Measurements from ENCODE around the gene DYRK1A. TPM values are rescaled to one million over a fixed set of nuclear protein-coding genes. Genes with fewer than 3 reads are reported as not detected.
A peak's percentile ranks its signal among the peaks of the same experiment; 100 is the strongest.
"Not testable (repeated sequence)": the region's sequence is repeated elsewhere in the genome, so short reads cannot be mapped to it uniquely, and the experiment has no call there.

DYRK1A gene
- polyA plus RNA-seq (ENCODE audit: insufficient read length), result 52.4 TPM

DNA sequence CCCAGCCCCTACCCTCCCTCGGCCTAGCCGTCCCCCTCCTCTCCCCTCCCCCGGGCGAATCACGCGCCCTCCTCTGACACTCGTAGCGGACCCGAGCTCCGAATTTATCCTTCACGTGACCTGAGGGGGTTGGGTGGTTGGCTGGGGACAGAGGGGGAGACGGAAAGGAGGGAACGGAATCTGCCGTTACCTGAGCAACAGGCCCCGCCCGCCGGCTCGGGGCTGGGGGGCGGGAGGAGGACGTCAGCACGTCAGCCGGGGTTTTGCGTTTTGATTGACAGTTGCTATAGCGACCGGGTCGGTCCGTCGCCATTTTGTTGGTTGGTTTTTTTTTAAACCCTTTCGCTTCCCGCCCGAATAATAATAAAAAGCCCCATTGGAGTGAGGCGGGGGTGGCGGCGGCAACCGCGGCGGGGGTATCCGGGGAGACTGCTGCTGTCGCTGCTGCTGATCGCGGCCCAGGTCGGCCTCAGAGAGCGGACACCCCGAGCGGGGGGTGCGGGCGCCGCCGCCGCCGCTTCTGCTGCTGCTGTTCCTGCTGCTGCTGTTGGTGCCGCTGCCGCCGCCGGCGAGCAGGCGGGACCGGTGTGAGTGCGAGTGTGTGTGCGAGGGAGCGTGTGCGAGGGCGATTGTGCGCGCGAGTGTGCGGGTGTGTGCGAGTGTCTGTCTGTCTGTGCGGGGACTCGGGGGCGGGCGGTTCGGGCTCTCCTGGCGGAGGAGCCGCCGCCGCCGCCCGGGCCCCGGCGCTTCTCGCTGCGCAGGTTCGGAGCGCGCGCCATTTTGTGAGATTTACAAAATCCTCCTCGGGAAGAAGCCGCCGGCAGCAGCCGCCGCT, at the start of gene DYRK1A:
DYRK1A (plus strand) TSS at position 292 of the 835 bp plus-strand sequence. CDS start 53,602 bp downstream, outside the sequence.
- peak; percentile 99 for DNase-seq (ENCODE audit: low read depth)

DNA sequence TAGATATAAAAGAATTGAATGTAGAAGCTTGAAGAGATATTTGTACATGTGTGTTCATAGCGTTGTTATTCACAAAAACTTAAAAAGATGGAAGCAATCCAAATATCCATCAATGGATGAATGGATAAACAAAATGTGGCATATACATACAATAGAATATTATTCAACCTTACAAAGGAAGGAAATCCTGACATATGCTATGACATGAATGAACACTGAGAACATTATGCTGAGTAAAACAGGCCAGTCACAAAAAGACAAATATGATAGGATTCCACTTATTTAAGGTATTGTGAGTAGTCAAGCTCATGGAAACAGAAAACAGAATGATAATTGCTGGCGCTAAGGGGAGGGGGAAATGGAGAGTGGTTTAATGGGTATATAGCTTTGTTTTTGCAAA, 47.0 kb upstream of the DYRK1A start:
- no peak for DNase-seq (ENCODE audit: low read depth)

DNA sequence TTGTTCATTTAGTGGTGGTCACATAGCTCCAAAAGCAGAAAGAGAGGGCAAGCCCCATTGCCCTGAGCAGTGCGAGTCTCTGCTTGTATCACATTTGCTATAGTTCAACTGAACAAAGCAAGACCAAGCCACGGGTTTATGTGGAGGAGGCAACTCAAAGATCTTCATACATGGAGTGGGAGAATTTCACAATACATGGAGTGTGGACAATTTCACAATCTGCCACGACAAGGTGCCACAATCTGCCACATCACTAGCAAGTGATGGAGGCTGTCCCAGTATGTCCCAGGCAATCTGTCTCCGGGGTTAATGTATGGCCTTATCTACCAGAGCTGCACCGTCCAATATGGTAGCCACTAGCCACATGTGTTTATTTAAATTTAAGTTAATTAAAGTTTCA, 44.5 kb upstream of the DYRK1A start:
- DNase-seq (ENCODE audit: low read depth), result no peak

DNA sequence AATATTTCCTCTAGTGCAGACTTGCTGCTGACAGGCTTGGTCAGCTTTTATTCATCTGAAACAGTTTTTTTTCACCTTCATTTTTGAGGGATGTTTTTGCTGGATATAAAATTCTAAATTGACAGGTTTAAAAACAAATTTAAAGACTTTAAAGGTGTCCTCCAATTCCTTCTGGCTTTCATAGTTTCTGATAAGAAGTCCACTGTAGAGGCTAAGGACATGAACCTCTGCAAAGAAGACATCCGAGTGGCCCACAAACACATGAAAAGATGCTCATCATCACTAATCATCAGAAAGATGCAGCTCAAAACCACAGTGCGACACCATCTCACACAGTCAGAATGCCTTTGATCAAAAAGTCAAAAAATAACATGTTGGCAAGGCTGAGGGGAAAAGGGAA, 42.0 kb upstream of the DYRK1A start:
- DNase-seq (ENCODE audit: low read depth), result no peak

DNA sequence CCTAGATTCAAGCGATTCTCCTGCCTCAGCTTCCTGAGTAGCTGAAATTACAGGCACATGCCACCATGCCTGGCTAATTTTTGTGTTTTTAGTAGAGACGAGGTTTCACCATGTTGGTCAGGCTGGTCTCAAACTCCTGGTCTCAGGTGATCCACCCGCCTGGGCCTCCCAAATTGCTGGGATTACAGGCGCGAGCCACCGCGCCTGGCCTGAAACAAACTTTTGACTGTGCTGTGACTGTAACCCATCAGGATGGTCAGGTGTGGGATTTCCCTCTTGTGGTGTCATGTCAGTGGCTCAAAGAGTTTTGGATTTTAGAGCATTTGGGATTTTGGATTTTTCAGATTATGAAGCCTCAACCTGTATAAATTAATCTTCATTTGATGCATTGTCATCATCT, 38.4 kb upstream of the DYRK1A start:
- DNase-seq (ENCODE audit: low read depth), result not testable (repeated sequence)

DNA sequence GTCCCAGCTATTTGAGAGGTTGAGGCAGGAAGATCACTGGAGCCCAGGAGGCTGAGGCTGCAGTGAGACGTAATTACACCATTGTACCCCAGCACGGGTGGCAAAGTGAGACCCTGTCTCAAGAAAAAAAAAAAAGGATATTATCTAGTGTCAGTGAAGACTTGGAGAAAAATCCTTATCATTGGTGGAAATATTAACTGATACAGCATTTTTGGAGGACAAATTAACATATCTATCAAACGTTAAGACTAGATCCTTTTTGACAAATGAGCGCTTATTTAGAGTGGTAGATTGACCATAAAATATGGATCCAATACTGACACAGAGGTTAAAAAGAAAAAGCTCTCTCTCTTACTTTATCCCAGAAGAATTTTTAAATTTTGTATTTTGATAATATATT, 35.2 kb upstream of the DYRK1A start:
- no peak for DNase-seq (ENCODE audit: low read depth)

DNA sequence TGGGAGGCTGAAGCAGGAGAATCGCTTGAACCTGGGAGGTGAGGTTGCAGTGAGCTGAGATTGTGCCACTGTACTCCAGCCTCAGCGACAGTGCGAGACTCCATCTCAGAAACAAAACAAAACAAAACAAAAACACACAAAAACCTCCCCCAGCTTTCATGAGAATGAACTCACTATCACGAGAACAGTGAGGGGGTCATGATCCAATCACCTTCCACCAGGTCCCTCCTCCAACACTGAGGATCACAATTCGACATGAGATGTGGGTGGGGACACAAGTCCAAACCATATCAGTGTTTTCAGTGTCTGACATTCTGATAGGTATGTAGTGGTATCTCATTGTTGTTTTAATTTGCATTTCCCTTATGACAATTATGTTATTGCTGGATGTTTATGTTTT, 31.5 kb upstream of the DYRK1A start:
- no peak for DNase-seq (ENCODE audit: low read depth)

DNA sequence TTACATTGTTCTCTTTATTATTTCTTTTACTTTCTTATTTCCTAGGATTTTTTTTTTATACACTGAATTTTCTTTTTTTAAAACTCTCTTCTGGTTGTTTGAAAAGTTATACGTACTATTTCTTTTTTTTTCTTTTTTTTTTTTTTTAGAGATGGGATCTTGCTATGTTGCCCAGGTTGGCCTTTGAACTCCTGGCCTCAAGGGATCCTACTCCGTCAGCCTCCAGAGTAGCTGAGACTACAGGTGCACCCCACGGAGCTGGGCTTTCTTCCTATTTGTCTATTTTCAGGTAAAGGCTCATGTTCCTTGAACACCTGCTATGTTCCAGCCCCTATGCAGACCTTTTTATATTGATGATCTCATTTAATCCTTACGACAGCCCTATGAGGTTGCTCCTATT, 29.4 kb upstream of the DYRK1A start:
- no peak for DNase-seq (ENCODE audit: low read depth)

DNA sequence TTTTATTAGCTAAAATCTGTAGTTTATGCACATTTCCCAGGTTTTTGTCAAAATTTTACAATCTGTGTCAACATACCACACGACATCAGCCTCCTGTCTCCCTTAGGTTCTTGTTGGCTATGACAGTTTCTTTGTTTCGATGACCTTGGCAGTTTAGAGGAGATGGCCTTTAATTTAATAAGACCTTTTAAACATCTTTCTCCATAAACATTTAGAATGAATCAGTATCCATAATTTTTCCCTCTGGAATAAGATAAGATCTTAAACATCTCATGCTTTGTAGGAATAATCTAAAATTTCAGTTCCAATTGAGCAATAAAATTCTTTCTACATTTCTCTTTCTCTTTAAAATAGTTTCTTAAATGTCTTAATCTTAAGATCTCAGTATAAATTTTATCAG, 28.7 kb upstream of the DYRK1A start:
- no peak for DNase-seq (ENCODE audit: low read depth)

DNA sequence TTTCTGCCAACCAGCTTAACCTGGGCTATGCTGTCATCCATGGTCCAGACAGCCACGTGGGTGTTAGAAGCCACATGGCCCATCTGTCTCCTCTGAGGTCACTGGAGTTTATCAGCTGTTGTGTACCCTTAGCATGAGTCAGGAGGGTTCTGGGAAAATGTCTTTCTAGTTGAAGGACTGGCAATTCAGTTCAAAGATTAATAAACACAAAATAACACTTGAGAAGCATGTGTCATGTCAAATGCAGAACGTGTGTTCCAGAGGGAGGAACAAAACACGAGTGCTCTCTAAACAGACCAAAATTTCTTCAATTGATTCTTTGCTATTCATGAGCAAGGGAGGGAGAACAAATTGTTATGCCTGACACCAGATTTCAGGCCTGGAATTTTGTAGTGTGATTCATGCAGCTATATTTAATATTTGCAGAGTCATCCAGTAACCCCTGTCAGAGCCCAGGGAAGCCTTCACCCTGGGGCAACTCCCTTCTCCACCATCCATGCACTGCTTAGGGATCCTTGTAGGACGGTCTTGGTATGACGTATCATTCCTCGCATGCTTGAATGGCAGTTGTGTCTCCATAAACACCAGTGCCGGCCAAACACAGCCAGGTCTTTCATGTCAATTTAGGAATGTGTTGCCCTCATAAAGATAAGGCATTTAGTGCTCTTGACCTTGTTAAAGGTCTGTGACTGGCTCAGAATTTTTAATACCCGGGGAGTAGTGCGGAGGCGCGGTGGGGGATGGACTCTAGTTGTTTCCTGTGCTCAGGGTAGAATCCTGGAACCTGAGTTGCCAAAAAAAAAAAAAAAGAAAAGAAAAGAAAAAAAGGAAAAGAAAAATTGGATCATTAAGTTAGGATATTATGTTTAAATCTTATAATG, 27.7 kb upstream of the DYRK1A start:
- DNase-seq (ENCODE audit: low read depth), result no peak

DNA sequence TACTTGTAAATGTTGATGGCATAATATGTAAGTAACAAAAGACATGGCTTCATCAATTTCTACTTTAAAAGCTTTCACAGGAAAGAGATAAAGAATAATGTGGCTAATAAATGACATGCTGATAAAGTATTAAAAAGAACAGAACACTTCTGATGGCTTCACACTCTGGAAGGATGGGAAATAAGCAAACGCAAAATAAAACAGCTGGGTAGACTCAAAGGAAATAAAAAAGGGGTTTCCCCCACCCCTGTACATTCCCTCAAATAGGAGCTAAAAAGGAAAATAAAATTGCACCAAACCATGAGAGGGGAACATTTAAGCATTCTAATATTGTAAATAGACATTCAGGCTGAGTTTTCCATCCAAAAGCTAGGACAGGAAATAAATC, 27.0 kb upstream of the DYRK1A start:
- no peak for DNase-seq (ENCODE audit: low read depth)

DNA sequence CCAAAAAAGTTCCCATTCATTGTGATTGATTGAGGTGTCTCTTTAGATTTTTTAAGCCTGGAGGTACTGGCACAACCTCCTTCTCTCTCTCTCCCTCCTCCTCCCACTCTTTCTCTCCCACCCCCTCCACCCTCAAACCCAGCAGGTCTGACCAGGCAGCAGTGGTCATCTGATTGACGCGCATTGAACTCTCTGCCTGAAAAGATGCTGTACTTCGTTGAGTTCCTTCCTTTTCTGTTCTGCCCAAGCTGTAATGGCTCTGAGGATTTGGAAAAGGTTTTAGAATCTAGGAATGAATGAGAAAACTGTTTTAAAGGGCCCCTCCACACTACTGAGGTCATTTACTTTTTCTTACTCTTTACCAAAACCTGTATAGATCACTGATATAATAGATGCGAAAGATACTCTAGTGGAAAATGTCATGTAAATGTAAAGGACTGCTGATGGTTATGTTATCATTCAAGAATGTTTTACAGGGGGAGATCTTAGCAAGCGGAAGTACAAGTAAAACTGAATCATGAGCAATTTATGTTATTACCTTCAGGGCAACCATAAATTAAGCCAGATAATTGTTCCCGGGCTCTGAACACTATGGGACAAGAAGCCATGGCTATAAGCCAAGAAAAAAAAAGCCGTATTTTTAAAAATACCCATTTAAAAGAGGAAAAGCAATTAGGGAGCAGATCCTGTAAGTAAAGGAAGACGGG, 25.2 kb upstream of the DYRK1A start:
- DNase-seq (ENCODE audit: low read depth), result no peak

DNA sequence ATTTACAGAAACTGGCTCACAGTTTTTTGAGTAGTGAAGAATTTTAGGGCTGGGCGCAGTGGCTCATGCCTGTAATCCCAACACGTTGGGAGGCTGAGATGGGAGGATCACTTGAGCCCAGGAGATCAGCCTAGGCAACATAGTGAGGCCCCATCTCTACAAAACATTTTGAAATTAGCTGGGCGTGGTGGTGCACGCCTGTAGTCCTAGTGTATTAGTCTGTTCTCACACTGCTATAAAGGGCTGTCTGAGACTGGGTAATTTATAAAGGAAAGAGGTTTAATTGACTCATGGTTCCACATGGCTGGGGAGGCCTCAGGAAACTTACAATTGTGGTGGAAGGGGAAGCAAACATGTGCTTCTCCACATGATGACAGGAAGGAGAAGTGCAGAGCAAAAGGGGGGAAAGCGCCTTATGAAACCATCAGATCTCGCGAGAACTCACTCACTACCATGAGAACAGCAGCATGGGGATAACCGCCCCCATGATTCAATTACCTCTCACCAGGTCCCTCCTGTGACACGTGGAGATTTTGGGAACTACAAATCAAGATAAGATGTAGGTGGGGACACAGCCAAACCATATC, 24.4 kb upstream of the DYRK1A start:
- no peak for DNase-seq (ENCODE audit: low read depth)

DNA sequence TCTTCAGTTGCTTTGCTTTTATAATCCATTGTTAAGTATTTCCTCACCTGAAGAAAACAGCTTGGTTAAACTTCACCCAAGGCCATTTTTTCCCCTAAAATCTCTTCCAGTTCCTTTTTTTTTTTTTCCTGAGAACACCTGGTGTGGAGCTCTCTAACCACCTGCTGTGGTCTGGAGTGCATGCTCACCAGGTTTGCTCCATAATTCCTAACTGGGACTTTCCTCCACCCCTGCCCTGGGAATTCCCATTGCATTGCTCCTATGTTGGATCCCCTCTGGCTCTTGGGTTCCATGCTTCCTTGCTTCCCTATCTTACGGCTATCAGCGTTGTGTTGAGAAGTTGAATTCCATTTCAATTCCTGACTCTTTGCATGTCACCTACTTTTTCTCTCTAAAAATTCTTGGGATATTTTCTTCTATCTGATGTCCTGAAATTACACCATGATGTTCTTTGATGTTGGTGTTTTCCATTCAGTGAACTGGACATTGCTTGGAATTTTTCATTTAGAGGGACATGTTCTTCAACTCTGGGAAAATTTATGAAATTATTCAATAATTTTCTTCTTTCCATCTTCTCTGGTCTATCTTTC, 19.6 kb upstream of the DYRK1A start:
- DNase-seq (ENCODE audit: low read depth), result no peak

DNA sequence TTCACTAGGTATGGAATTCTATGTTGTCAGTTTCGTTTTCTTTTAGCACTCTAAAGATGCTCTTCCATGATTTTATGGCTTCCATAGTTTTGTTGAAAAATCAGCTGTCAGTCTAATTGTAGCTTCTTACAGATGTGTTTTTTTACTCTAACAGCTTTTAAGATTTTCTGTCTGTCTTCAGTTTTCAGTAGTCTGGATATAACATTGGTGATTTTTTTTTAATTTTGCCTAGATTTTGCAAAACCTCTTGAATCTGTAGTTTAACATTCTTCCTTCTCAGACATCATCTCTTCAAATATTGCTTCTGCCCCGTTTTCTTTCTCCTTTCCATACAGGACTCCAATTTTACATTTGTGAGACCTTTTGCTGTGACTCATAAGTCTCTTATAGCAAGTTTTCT, 17.9 kb upstream of the DYRK1A start:
- no peak for DNase-seq (ENCODE audit: low read depth)

DNA sequence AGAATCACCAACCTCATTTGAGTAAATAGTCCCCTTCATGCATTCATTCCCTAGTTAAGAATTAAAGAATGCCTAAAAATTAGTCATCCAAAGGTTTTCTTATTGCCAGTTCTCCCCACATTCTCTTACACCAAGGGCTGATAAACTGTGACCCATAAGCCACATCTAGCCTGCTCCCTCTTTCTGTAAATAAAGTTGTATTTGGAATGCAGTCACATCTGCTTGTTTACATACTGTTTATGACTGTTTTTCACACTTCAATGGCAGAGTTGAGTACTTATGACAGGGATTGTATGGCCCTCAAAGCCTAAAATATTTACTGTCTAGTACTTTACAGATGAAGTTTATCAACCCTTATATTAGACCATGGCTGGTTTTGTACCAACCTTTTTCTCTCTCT, 16.1 kb upstream of the DYRK1A start:
- no peak for DNase-seq (ENCODE audit: low read depth)

DNA sequence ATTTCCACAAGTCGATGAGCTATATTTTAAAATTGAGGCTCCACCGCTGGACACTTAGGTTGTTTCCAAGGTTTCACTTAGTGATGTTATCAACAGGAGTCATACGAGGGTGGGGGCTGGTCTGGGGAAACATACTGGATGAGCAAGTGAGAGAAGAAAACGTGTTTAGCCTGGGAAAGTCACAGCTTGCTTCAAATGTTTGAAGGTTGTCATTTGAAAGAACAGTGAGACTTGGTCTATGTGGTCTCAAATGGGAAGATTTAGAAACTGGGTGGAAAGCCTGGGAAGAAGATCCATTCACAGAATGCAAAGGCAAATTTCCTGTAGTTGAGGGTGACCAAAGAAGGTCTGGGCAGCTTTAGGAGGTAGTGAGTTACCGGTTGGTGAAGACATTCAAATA, 9.9 kb upstream of the DYRK1A start:
- no peak for DNase-seq (ENCODE audit: low read depth)

DNA sequence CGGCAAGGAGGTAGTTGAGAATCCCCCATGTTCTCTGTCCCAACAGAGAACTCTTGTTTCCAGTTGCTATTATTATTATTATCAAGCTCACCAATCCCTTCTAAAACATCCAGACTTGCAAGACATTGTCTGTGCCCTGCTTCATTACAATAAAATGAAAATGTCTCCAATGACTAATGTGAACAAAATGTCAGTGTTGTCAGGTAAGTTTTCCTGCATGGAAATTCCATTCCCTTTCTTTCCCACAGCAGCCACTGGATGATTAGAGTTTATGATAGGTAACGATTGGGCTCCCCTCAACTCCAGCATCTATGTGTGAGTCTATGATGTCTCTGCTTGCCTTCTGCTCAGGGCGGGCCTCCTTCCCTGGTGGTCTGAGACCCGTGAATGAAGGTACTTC, 8.9 kb upstream of the DYRK1A start:
- no peak for DNase-seq (ENCODE audit: low read depth)

DNA sequence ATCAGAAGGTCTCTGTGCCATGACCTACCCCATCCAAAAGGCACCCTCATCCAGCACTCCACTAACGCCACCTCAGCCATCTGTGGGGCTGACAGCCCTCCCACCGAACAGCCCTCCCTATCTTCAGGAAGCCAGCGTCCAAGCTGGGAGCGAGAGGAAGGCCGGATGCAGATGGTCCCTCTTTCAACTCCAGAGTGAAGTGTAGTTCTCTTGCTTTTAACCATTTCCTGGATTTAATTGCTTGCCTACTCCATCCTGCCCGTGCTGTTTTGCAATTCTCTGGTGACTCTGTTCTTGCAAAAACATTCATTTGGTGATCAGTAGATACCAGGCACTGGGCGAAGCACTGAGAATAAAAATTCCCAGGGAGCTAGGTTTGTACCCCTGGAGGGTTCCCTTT, 8.2 kb upstream of the DYRK1A start:
- no peak for DNase-seq (ENCODE audit: low read depth)

DNA sequence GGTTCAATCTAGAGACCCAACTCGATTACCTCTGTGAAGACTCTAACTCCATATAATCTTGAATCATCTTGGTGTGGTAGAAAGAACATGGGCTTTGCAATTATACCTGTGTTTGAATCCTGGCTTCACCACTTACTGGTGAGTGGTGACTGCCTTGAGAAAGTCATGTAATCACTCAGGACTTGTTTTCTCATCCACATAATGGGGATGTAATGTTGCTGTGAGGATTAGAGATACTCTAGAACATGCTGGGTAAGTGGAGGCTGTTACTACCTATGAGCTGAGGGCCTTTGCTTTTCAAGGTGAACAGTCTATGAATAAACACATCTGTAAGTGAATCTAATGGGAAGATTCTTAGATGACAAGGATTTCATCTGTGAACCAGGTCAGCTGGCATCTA, 2.6 kb upstream of the DYRK1A start:
- DNase-seq (ENCODE audit: low read depth), result no peak

DNA sequence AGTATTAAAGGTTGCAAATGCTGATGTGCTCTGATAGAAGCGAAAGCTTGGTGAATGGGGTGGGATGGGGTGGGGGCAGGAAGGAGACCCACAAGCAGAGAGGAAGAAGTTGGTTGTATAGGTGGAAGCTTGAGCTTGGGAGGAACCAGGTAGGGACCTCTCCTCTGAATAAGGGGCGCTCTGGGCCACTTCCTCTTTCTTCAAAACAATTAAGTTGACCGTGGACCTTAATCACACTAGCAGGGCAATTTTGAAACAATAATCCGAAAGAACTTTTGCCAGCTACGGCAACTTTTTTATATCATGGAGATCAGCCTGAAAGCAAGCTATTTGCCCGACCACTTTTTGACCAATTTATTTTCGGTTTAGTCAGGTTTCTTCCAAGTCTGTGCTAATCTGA, 1.9 kb upstream of the DYRK1A start:
- no peak for DNase-seq (ENCODE audit: low read depth)
